Measurements from ENCODE around the gene HOXC6. TPM values are rescaled to one million over a fixed set of nuclear protein-coding genes. Genes with fewer than 3 reads are reported as not detected.

HOXC6 gene
- total RNA-seq, 1 experiment from 2014 or later, result not detected

DNA sequence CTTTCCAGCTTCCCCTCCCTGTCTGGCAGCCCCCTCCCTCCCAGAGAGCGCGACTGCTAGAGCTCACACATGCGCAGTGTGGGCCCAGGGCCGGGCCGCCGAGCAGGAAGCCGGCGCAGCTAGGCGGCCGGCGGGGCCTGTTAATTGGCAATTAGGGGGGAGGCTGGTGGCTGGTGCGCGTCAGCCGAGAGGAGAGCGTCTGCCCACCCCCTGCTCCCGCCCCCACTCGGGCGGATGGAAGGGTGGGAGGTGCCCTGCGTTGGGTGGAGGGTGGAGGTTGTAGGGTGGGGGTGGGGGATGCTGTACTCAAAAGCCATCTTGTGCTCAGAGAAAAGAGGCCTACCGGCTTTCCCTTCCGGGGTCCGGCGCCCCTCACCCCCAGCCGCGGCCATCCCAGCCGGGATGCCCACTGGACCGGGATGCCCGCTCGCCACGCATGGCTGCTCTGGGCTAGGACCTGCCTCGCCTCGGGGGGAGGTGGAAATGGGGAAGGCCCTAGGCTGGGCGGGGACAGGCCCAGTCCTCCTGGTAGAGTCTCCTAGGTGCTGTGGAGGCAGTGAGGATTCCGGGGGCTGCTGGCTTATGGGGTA lies 10.3 kb upstream of the HOXC6 start:
- no peaks in the 10 kb centered on the region for H3K9me3 Mint-ChIP-seq
- H3K4me3 Mint-ChIP-seq, result peak overlapping the region; percentile 63
- TF ChIP-seq, protein P1, sequence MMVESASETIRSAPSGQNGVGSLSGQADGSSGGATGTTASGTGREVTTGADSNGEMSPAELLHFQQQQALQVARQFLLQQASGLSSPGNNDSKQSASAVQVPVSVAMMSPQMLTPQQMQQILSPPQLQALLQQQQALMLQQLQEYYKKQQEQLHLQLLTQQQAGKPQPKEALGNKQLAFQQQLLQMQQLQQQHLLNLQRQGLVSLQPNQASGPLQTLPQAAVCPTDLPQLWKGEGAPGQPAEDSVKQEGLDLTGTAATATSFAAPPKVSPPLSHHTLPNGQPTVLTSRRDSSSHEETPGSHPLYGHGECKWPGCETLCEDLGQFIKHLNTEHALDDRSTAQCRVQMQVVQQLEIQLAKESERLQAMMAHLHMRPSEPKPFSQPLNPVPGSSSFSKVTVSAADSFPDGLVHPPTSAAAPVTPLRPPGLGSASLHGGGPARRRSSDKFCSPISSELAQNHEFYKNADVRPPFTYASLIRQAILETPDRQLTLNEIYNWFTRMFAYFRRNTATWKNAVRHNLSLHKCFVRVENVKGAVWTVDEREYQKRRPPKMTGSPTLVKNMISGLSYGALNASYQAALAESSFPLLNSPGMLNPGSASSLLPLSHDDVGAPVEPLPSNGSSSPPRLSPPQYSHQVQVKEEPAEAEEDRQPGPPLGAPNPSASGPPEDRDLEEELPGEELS (CRISPR knock-in tag; IDR thresholded peaks at IDR 0.05), result 0 out of 2 replicates have a peak, but pooled peaks have one; percentile 21
- TF ChIP-seq TEAD4 (CRISPR knock-in tag; IDR thresholded peaks at IDR 0.05), result no peak
- H3K36me3 Mint-ChIP-seq, result no peaks in the 10 kb centered on the region; the same call in 1 of the 2 replicates
- no peak overlapping the region for H3K27ac Mint-ChIP-seq
- POLR2A ChIA-PET, result interaction anchor here (0.5 to 0.7 kb wide), 3 partner anchors 14 to 118 kb away, joined by 3 to 4 read pairs (median 4); no protein-coding TSS in a partner anchor
- H3K4me1 Mint-ChIP-seq, result peaks cover 26% of the 10 kb centered on the region
- CTCF ChIA-PET, result interaction anchor here (0.5 to 2.6 kb wide), 18 partner anchors 11 to 307 kb away, joined by 3 to 40 read pairs (median 4); partner anchors contain the start of genes COPZ1, HOXC10, HOXC4 and HOXC5
- DNase-seq (ENCODE audit: low spot score) (peak; percentile 83), ATAC-seq (peak; percentile 57)
- peaks cover 99% of the 10 kb centered on the region for H3K27me3 Mint-ChIP-seq (ENCODE audit: low read depth)

DNA sequence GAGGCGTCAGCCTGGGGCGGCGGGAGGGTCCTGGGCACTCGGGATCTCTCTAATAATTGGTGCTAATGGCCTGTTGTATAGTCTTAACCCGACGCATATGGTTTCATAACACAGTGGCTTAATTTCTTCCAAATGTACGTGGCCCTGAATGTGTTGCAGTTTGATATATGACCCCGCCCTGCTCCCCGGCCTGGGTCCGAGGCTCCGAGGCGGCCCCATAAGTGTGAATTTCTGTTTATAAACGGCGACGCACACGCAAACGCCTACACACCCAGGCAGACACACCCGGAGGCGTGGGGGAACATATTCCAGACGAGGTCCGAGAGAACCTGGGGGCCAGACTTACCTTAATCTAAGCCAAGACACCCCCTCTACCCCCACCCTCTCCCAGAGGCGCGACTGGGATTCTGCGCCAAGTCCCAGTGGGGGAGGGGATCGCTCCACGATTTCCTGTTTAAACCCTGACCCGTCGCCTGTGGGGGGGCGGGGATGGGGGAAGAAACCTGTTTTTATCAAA lies 9.7 kb upstream of the HOXC6 start:
- ChIA-PET CTCF (interaction anchor here (1.8 kb wide), 1 partner anchor 34 kb away, joined by 6 read pairs; the partner anchor contains the start of gene HOXC10), POLR2A (interaction anchor here (0.5 kb wide), 1 partner anchor 14 kb away, joined by 4 read pairs; no protein-coding TSS in a partner anchor)
- H3K4me1 Mint-ChIP-seq, result peaks cover 26% of the 10 kb centered on the region

DNA sequence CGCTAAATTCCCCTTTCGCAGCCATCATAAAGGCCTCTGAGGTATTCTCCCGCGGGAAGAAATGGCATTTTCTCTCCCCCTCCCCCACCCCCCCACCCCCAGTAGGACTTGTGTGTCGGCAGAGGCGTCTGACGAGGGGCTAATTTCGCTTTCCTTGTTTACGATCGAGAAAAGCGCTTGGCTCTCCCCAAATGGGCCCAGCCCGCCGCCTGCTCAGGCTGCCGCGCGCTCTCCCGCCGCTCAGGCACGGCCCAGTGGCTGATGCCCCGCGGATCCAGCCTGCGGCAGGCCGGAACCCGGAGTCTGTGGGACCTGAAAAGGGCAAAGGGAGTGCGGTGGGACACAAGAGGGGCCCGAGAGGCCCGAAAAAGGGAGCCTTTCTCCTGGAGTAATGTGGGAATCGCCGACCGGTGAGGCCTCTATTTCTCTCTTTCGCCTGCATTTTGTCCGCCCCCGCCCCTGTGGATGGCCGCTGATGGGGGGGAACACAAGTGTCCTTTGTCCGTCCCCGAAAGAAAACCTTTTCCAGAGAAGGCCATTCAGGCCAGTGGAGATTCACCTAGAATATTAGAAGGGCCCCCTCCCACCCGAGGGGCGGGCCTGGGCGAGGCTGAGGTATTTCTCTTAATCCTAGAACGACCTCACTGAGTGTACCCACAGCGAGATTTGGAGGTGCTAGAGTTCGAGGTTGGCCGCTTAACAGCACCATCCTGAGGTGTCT lies 9.0 kb upstream of the HOXC6 start:
- Mint-ChIP-seq H3K36me3 (no peaks in the 10 kb centered on the region; the same call in 1 of the 2 replicates), H3K4me3 (peak overlapping the region; percentile 48), H3K4me1 (peaks cover 29% of the 10 kb centered on the region), H3K9me3 (no peaks in the 10 kb centered on the region), H3K27ac (no peak overlapping the region), H3K27me3 (ENCODE audit: low read depth) (peaks cover 99% of the 10 kb centered on the region)
- POLR2A ChIA-PET, result interaction anchor here (0.5 kb wide), 1 partner anchor 272 kb away, joined by 5 read pairs; no protein-coding TSS in a partner anchor
- DNase-seq (ENCODE audit: low spot score) (peak; percentile 55), ATAC-seq (peak; percentile 3; the same call in 1 of the 2 replicates)
- CTCF ChIA-PET, result no interaction called here
- no peak for TF ChIP-seq RORB (CRISPR knock-in tag; IDR thresholded peaks at IDR 0.05)
- TF ChIP-seq MXD4 (CRISPR knock-in tag; IDR thresholded peaks at IDR 0.05; ENCODE audit: borderline replicate concordance), result no peak
- TF ChIP-seq, protein P2, sequence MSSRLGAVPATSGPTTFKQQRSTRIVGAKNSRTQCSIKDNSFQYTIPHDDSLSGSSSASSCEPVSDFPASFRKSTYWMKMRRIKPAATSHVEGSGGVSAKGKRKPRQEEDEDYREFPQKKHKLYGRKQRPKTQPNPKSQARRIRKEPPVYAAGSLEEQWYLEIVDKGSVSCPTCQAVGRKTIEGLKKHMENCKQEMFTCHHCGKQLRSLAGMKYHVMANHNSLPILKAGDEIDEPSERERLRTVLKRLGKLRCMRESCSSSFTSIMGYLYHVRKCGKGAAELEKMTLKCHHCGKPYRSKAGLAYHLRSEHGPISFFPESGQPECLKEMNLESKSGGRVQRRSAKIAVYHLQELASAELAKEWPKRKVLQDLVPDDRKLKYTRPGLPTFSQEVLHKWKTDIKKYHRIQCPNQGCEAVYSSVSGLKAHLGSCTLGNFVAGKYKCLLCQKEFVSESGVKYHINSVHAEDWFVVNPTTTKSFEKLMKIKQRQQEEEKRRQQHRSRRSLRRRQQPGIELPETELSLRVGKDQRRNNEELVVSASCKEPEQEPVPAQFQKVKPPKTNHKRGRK (CRISPR knock-in tag; IDR thresholded peaks at IDR 0.05; ENCODE audit: borderline replicate concordance), result no peak
- TF ChIP-seq SP1 (CRISPR knock-in tag; conservative IDR thresholded peaks at IDR 0.05), result no peak
- TF ChIP-seq KAT7 (CRISPR knock-in tag; IDR thresholded peaks at IDR 0.05; ENCODE audit: borderline replicate concordance), result no peak
- TF ChIP-seq, protein P3, sequence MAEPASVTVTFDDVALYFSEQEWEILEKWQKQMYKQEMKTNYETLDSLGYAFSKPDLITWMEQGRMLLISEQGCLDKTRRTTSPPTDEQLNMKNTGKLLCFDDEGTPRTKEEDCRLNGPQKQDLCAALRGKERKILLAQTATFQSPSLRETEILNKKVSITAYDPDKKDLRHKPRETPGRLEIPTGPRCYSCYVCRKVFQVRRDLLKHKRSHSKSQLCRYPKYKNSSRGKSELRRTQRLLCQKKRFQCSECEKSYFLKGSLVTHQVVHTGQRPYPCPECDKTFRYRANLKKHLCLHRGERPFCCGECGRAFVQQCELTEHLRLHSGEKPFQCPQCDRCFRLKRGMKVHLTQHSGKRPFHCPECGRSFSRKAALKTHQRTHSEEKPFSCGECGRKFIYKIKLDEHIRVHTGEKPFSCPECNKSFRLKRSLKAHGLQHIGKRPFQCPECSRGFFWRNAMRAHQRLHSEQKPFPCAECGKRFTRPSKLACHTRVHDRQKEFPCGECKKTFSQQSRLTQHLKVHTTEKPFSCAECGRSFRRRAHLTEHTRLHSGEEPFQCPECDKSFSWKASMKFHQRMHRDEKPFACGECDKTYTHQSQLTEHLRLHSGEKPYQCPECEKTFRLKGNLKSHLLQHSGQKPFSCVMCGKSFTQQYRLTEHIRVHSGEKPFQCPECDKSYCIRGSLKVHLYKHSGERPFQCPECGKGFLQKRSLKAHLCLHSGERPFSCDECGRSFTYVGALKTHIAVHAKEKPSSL (CRISPR knock-in tag; conservative IDR thresholded peaks at IDR 0.05), result no peak
- TF ChIP-seq GTF2I (CRISPR knock-in tag; conservative IDR thresholded peaks at IDR 0.05), result no peak
- no peak for TF ChIP-seq CREB1 (CRISPR knock-in tag; IDR thresholded peaks at IDR 0.05)
- no peak for TF ChIP-seq EMX1 (CRISPR knock-in tag; IDR thresholded peaks at IDR 0.05)
- no peak for TF ChIP-seq ZNF232 (CRISPR knock-in tag; IDR thresholded peaks at IDR 0.05)
- TF ChIP-seq, protein P4, sequence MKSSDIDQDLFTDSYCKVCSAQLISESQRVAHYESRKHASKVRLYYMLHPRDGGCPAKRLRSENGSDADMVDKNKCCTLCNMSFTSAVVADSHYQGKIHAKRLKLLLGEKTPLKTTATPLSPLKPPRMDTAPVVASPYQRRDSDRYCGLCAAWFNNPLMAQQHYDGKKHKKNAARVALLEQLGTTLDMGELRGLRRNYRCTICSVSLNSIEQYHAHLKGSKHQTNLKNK (CRISPR knock-in tag; IDR thresholded peaks at IDR 0.05), result no peak
- TF ChIP-seq, protein P5, sequence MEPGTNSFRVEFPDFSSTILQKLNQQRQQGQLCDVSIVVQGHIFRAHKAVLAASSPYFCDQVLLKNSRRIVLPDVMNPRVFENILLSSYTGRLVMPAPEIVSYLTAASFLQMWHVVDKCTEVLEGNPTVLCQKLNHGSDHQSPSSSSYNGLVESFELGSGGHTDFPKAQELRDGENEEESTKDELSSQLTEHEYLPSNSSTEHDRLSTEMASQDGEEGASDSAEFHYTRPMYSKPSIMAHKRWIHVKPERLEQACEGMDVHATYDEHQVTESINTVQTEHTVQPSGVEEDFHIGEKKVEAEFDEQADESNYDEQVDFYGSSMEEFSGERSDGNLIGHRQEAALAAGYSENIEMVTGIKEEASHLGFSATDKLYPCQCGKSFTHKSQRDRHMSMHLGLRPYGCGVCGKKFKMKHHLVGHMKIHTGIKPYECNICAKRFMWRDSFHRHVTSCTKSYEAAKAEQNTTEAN (CRISPR knock-in tag; IDR thresholded peaks at IDR 0.05), result no peak
- no peak for TF ChIP-seq ZNF219 (CRISPR knock-in tag; IDR thresholded peaks at IDR 0.05; ENCODE audit: borderline replicate concordance)
- TF ChIP-seq NFYB (CRISPR knock-in tag; conservative IDR thresholded peaks at IDR 0.05; ENCODE audit: low read depth), result no peak
- no peak for TF ChIP-seq SOX15 (CRISPR knock-in tag; IDR thresholded peaks at IDR 0.05)
- no peak for TF ChIP-seq FOXK1 (CRISPR knock-in tag; IDR thresholded peaks at IDR 0.05)

More for the DNA sequence above, 9.7 kb upstream of the HOXC6 start:
- no peak for DNase-seq (ENCODE audit: low spot score)
- no peak for TF ChIP-seq EMX1 (CRISPR knock-in tag; IDR thresholded peaks at IDR 0.05)
- ATAC-seq, result no peak
- Mint-ChIP-seq H3K9me3 (no peaks in the 10 kb centered on the region), H3K27ac (no peak overlapping the region), H3K36me3 (no peaks in the 10 kb centered on the region; the same call in 1 of the 2 replicates), H3K4me3 (peak overlapping the region; percentile 63), H3K27me3 (ENCODE audit: low read depth) (peaks cover 99% of the 10 kb centered on the region)

Data from WTC11 (cell line).